ENCODE data around the gene TCP11L1.

The TCP11L1 gene

DNA sequence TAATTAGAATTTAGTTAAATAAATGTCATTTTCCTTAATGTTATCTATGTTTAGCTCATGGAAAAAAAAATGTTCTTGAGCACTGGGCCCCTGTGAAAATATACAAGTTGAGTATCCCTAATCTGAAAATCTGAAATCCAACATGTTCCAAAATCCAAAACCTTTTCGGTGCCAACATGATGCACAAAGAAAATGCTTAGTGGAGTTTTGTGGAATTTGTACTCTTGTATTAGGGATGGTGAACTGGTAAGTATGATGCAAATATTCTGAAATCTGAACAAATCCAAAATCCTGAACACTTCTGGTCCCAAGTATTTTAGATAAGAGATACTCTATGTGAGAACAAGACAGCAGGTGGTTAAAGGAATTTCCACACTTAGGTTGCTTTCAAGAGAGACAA is 44.5 kb downstream of the TCP11L1 start:
- Histone ChIP-seq H3K4me3 (ENCODE audit: low read depth, low read length) (no peak overlapping the region), H3K36me3 (ENCODE audit: control insufficient read depth in 2 of 2, insufficient read depth in 1 of 2, low read length in 2 of 2) (peaks cover 5 to 83% of the 10 kb centered on the region in 2 experiments), H3K4me1 (ENCODE audit: control insufficient read depth, insufficient read depth, low read length) (no peaks in the 10 kb centered on the region), H3K9me3 (ENCODE audit: control insufficient read depth, insufficient read depth, low read depth, low read length) (no peaks in the 10 kb centered on the region), H3K27ac (ENCODE audit: extremely low read depth, low read depth, low read length) (no peak overlapping the region)
- CTCF ChIA-PET: interaction anchor here (0.6 to 1.0 kb wide), 2 partner anchors 19 to 1212 kb away, joined by 3 to 4 read pairs; no protein-coding TSS in a partner anchor
- POLR2A ChIA-PET: no interaction called here
- TF ChIP-seq ZNF138 (tag by site-specific recombination; IDR thresholded peaks at IDR 0.05; ENCODE audit: borderline replicate concordance): no peak
- no peak for TF ChIP-seq ZNF473 (tag by site-specific recombination; IDR thresholded peaks at IDR 0.05)
- no peak for TF ChIP-seq GLI4 (tag by site-specific recombination; IDR thresholded peaks at IDR 0.05)

DNA sequence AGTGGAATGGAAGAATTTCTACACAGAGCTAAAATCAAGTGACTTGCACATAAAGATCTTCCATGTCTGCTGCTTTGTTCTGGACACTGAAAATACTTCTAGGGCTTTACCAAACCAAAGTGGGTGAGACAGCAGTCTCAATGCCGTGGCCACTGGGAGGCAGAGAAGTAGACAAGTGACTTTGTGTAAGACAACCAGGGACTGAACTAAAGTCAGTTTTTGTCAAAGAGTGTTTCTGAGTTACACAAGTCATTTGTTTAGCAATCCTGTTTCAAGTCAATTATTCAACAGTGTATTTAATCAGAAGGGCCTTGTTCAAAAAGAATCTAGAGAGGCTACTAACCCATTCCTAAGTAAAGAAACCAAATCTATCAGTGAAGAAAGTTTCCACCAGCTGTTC is 46.6 kb downstream of the TCP11L1 start:
- ChIA-PET CTCF (no interaction called here), POLR2A (no interaction called here)
- no peak for TF ChIP-seq ZNF416 (tag by site-specific recombination; IDR thresholded peaks at IDR 0.05)
- TF ChIP-seq ZNF184 (tag by site-specific recombination; IDR thresholded peaks at IDR 0.05): no peak
- no peak for TF ChIP-seq TRIM28 (IDR thresholded peaks at IDR 0.05; ENCODE audit: borderline replicate concordance, low read length)
- TF ChIP-seq, protein P1, sequence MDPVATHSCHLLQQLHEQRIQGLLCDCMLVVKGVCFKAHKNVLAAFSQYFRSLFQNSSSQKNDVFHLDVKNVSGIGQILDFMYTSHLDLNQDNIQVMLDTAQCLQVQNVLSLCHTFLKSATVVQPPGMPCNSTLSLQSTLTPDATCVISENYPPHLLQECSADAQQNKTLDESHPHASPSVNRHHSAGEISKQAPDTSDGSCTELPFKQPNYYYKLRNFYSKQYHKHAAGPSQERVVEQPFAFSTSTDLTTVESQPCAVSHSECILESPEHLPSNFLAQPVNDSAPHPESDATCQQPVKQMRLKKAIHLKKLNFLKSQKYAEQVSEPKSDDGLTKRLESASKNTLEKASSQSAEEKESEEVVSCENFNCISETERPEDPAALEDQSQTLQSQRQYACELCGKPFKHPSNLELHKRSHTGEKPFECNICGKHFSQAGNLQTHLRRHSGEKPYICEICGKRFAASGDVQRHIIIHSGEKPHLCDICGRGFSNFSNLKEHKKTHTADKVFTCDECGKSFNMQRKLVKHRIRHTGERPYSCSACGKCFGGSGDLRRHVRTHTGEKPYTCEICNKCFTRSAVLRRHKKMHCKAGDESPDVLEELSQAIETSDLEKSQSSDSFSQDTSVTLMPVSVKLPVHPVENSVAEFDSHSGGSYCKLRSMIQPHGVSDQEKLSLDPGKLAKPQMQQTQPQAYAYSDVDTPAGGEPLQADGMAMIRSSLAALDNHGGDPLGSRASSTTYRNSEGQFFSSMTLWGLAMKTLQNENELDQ (tag by site-specific recombination; IDR thresholded peaks at IDR 0.05; ENCODE audit: low read depth): no peak
- no peak for TF ChIP-seq ZNF211 (tag by site-specific recombination; IDR thresholded peaks at IDR 0.05; ENCODE audit: low read depth)
- TF ChIP-seq ZNF544 (tag by site-specific recombination; IDR thresholded peaks at IDR 0.05): no peak
- TF ChIP-seq, protein P2, sequence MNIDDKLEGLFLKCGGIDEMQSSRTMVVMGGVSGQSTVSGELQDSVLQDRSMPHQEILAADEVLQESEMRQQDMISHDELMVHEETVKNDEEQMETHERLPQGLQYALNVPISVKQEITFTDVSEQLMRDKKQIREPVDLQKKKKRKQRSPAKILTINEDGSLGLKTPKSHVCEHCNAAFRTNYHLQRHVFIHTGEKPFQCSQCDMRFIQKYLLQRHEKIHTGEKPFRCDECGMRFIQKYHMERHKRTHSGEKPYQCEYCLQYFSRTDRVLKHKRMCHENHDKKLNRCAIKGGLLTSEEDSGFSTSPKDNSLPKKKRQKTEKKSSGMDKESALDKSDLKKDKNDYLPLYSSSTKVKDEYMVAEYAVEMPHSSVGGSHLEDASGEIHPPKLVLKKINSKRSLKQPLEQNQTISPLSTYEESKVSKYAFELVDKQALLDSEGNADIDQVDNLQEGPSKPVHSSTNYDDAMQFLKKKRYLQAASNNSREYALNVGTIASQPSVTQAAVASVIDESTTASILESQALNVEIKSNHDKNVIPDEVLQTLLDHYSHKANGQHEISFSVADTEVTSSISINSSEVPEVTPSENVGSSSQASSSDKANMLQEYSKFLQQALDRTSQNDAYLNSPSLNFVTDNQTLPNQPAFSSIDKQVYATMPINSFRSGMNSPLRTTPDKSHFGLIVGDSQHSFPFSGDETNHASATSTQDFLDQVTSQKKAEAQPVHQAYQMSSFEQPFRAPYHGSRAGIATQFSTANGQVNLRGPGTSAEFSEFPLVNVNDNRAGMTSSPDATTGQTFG (tag by site-specific recombination; IDR thresholded peaks at IDR 0.05; ENCODE audit: borderline replicate concordance): no peak
- H3K27ac ChIP-seq (ENCODE audit: extremely low read depth, low read depth, low read length): no peak overlapping the region
- no peaks in the 10 kb centered on the region for H3K9me3 ChIP-seq (ENCODE audit: control insufficient read depth, insufficient read depth, low read depth, low read length)
- no peak overlapping the region for H3K4me3 ChIP-seq (ENCODE audit: low read depth, low read length)
- H3K4me1 ChIP-seq (ENCODE audit: control insufficient read depth, insufficient read depth, low read length): no peaks in the 10 kb centered on the region
- H3K36me3 ChIP-seq (ENCODE audit: control insufficient read depth in 2 of 2, insufficient read depth in 1 of 2, low read length in 2 of 2): peaks cover 0 to 84% of the 10 kb centered on the region in 2 experiments

DNA sequence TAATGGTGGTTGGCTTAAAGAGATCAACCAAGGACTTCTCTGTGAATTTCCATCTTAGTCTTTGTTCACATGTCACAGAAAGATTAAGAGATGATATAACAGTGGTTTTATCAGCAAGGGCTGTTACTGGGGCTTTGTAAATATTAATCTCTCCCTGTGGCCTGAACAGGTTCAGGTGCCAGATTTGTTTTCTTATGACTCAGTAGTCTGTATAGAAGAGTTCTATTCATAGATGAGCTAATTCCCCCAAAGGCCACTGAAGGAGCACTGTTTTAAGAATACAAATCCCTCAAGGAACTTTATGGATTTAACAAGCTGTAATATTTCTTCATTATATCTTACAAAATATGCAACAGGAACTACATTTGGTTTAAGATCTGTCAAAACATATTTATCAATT is 50.4 kb downstream of the TCP11L1 start:
- Histone ChIP-seq H3K4me3 (ENCODE audit: low read depth, low read length) (no peak overlapping the region), H3K4me1 (ENCODE audit: control insufficient read depth, insufficient read depth, low read length) (no peaks in the 10 kb centered on the region), H3K36me3 (ENCODE audit: control insufficient read depth in 2 of 2, insufficient read depth in 1 of 2, low read length in 2 of 2) (peaks cover 0 to 60% of the 10 kb centered on the region in 2 experiments), H3K27ac (ENCODE audit: extremely low read depth, low read depth, low read length) (no peak overlapping the region), H3K9me3 (ENCODE audit: control insufficient read depth, insufficient read depth, low read depth, low read length) (no peaks in the 10 kb centered on the region)
- TF ChIP-seq ZNF138 (tag by site-specific recombination; IDR thresholded peaks at IDR 0.05; ENCODE audit: borderline replicate concordance) (no peak), ZNF433 (tag by site-specific recombination; IDR thresholded peaks at IDR 0.05; ENCODE audit: low read depth) (no peak), WT1 (tag by site-specific recombination; IDR thresholded peaks at IDR 0.05) (no peak), ZNF560 (tag by site-specific recombination; IDR thresholded peaks at IDR 0.05; ENCODE audit: borderline replicate concordance) (no peak), HOXA7 (CRISPR knock-in tag; IDR thresholded peaks at IDR 0.05; ENCODE audit: borderline replicate concordance) (no peak), ZNF624 (tag by site-specific recombination; IDR thresholded peaks at IDR 0.05) (no peak), ZNF274 (IDR thresholded peaks at IDR 0.05; ENCODE audit: low read length) (no peak), ZNF274 (tag by site-specific recombination; IDR thresholded peaks at IDR 0.05; ENCODE audit: borderline replicate concordance) (no peak), KLF7 (tag by site-specific recombination; IDR thresholded peaks at IDR 0.05; ENCODE audit: borderline replicate concordance) (no peak), ZNF707 (tag by site-specific recombination; IDR thresholded peaks at IDR 0.05) (no peak), ZNF596 (tag by site-specific recombination; IDR thresholded peaks at IDR 0.05) (no peak), ZBTB8A (tag by site-specific recombination; IDR thresholded peaks at IDR 0.05) (no peak), BCL11A (tag by site-specific recombination; IDR thresholded peaks at IDR 0.05; ENCODE audit: low read depth) (no peak), ZNF146 (tag by site-specific recombination; IDR thresholded peaks at IDR 0.05) (no peak)
- TF ChIP-seq, protein P3, sequence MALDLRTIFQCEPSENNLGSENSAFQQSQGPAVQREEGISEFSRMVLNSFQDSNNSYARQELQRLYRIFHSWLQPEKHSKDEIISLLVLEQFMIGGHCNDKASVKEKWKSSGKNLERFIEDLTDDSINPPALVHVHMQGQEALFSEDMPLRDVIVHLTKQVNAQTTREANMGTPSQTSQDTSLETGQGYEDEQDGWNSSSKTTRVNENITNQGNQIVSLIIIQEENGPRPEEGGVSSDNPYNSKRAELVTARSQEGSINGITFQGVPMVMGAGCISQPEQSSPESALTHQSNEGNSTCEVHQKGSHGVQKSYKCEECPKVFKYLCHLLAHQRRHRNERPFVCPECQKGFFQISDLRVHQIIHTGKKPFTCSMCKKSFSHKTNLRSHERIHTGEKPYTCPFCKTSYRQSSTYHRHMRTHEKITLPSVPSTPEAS (tag by site-specific recombination; IDR thresholded peaks at IDR 0.05): no peak
- TF ChIP-seq, protein P4, sequence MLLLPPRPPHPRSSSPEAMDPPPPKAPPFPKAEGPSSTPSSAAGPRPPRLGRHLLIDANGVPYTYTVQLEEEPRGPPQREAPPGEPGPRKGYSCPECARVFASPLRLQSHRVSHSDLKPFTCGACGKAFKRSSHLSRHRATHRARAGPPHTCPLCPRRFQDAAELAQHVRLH (tag by site-specific recombination; IDR thresholded peaks at IDR 0.05): no peak
- TF ChIP-seq, protein P5, sequence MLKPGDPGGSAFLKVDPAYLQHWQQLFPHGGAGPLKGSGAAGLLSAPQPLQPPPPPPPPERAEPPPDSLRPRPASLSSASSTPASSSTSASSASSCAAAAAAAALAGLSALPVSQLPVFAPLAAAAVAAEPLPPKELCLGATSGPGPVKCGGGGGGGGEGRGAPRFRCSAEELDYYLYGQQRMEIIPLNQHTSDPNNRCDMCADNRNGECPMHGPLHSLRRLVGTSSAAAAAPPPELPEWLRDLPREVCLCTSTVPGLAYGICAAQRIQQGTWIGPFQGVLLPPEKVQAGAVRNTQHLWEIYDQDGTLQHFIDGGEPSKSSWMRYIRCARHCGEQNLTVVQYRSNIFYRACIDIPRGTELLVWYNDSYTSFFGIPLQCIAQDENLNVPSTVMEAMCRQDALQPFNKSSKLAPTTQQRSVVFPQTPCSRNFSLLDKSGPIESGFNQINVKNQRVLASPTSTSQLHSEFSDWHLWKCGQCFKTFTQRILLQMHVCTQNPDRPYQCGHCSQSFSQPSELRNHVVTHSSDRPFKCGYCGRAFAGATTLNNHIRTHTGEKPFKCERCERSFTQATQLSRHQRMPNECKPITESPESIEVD (tag by site-specific recombination; IDR thresholded peaks at IDR 0.05): no peak
- ChIA-PET POLR2A (no interaction called here), CTCF (interaction anchor here (0.7 kb wide), 1 partner anchor 193 kb away, joined by 3 read pairs; no protein-coding TSS in a partner anchor)
